H1 (cell line): ENCODE data around the gene CNDP1. TPM values are rescaled to one million over a fixed set of nuclear protein-coding genes. Genes with fewer than 3 reads are reported as not detected.

Experiments used
- CTCF ChIA-PET: fragments of 300-600 bp; sonication (Branson Sonifier 250); formaldehyde crosslinking; loops from one replicate; lab custom pipeline; 2021; ENCODE audit not compliant: partially characterized antibody; lab: Charles Lee
- POLR2A ChIA-PET: fragments of 300-600 bp; sonication (Branson Sonifier 250); formaldehyde crosslinking; loops from one replicate; lab custom pipeline; 2021; ENCODE audit warnings: inconsistent platforms; ENCODE audit not compliant: partially characterized antibody; lab: Charles Lee
- DNase-seq, 2 experiments: peaks; one replicate each; pipeline versions ENCODE4 v3.0.0 to v3.0.0-alpha.2; 2010 to 2022; ENCODE audit warnings: low spot score in 2 of 2, low read depth in 1 of 2, mixed read lengths in 1 of 2
- FAIRE-seq: peaks from 2 replicates; lab custom pipeline; 2011; peaks lifted over from hg19 to GRCh38; lab: Jason Lieb, UNC
- H2AFZ ChIP-seq: 2 replicates; pipeline ENCODE4 v1.8.1; 2012; ENCODE audit warnings: low read length, inconsistent platforms
- H2AK5ac ChIP-seq: 2 replicates; pipeline ENCODE4 v1.6.1; 2013; ENCODE audit warnings: low read depth, low read length
- H2BK120ac ChIP-seq: replicated peaks from 2 replicates; pipeline ENCODE3; 2013; ENCODE audit warnings: low read depth, low read length, inconsistent platforms
- H2BK12ac ChIP-seq: 2 replicates; pipeline ENCODE4 v1.6.1; 2013; ENCODE audit warnings: low read depth, low read length
- H2BK15ac ChIP-seq: 2 replicates; pipeline ENCODE4 v1.6.1; 2013; ENCODE audit warnings: low read length
- H2BK20ac ChIP-seq: 2 replicates; pipeline ENCODE4 v1.6.1; 2013; ENCODE audit warnings: low read length
- H2BK5ac ChIP-seq: 2 replicates; pipeline ENCODE4 v1.6.1; 2013; ENCODE audit warnings: low read depth, low read length
- H3K14ac ChIP-seq: 2 replicates; pipeline ENCODE4 v1.6.1; 2013; ENCODE audit warnings: inconsistent platforms; ENCODE audit not compliant: insufficient read length
- H3K18ac ChIP-seq: 2 replicates; pipeline ENCODE4 v1.6.1; 2013; ENCODE audit warnings: low read length; ENCODE audit errors: extremely low read depth
- H3K23ac ChIP-seq: 2 replicates; pipeline ENCODE4 v1.6.1; 2013; ENCODE audit warnings: inconsistent platforms; ENCODE audit not compliant: insufficient read length
- H3K23me2 ChIP-seq: 2 replicates; pipeline ENCODE4 v1.6.1; 2013; ENCODE audit warnings: low read depth, low read length
- H3K27ac ChIP-seq: 2 replicates; pipeline ENCODE4 v1.6.1; 2011; ENCODE audit warnings: low read depth, low read length, inconsistent platforms
- H3K27me3 ChIP-seq, 4 experiments: replicated peaks in 1 of 4; 1 replicate in 1 of 4; 2 replicates in 3 of 4; pipeline versions ENCODE4 v1.6.1 to v1.8.1; 2011 to 2013; ENCODE audit warnings: low read length in 3 of 4, mild to moderate bottlenecking in 3 of 4, inconsistent platforms in 2 of 4, mixed read lengths in 2 of 4, moderate library complexity in 1 of 4; ENCODE audit not compliant: control insufficient read depth in 3 of 4, insufficient read depth in 3 of 4; ENCODE audit errors: extremely low read depth in 1 of 4
- H3K36me3 ChIP-seq, 4 experiments: 2 replicates each; pipeline versions ENCODE4 v1.6.1 to v1.8.1; 2011 to 2013; ENCODE audit warnings: mild to moderate bottlenecking in 4 of 4, low read length in 3 of 4, moderate library complexity in 2 of 4, control low read depth in 1 of 4, inconsistent platforms in 1 of 4; ENCODE audit not compliant: insufficient read depth in 4 of 4, control insufficient read depth in 2 of 4
- H3K4ac ChIP-seq: replicated peaks from 2 replicates; pipeline ENCODE3; 2013; ENCODE audit warnings: low read length, low read depth, mixed read lengths, inconsistent platforms; ENCODE audit not compliant: insufficient read length
- H3K4me1 ChIP-seq, 4 experiments: replicated peaks in 1 of 4; 1 replicate in 1 of 4; 2 replicates in 3 of 4; pipeline versions ENCODE4 v1.6.1 to v1.8.1; 2011 to 2013; ENCODE audit warnings: low read length in 3 of 4, inconsistent platforms in 2 of 4, mixed read lengths in 1 of 4; ENCODE audit not compliant: insufficient read depth in 4 of 4, control insufficient read depth in 3 of 4
- H3K4me2 ChIP-seq, 2 experiments: 2 replicates each; pipeline versions ENCODE4 v1.6.1 to v1.8.1; 2011 to 2013; ENCODE audit warnings: low read depth in 2 of 2, low read length in 2 of 2, control low read depth in 1 of 2, inconsistent platforms in 1 of 2, mild to moderate bottlenecking in 1 of 2; ENCODE audit not compliant: insufficient read depth in 1 of 2
- H3K4me3 ChIP-seq, 4 experiments: fragments of 200-600, 300-600 bp in 1 of 4; sonication (generic), shearing (Covaris generic), sonication (Bioruptor Twin) in 1 of 4; 2 replicates each; pipeline versions ENCODE4 v1.5.1 to v1.8.1; 2011 to 2016; ENCODE audit warnings: low read length in 4 of 4, low read depth in 3 of 4, control low read depth in 2 of 4, inconsistent platforms in 2 of 4, mild to moderate bottlenecking in 2 of 4, mixed read lengths in 1 of 4, moderate library complexity in 1 of 4; ENCODE audit not compliant: insufficient read depth in 2 of 4; ENCODE audit errors: extremely low read depth in 1 of 4
- H3K56ac ChIP-seq: replicated peaks from 2 replicates; pipeline ENCODE3; 2013; ENCODE audit warnings: low read depth, mild to moderate bottlenecking, mixed read lengths, low read length, inconsistent platforms; ENCODE audit not compliant: insufficient read length
- H3K79me1 ChIP-seq: 2 replicates; pipeline ENCODE4 v1.6.1; 2013; ENCODE audit warnings: low read depth, low read length, control low read depth
- H3K79me2 ChIP-seq, 2 experiments: 2 replicates each; pipeline versions ENCODE4 v1.6.1 to v1.8.1; 2012 to 2013; ENCODE audit warnings: low read length in 2 of 2, mild to moderate bottlenecking in 2 of 2, inconsistent platforms in 1 of 2; ENCODE audit not compliant: insufficient read depth in 2 of 2, control insufficient read depth in 1 of 2
- H3K9ac ChIP-seq, 4 experiments: replicated peaks in 1 of 4; 1 replicate in 1 of 4; 2 replicates in 3 of 4; pipeline versions ENCODE4 v1.6.1 to v1.8.1; 2011 to 2013; ENCODE audit warnings: low read depth in 3 of 4, low read length in 3 of 4, control low read depth in 2 of 4, mild to moderate bottlenecking in 2 of 4, moderate library complexity in 2 of 4, inconsistent platforms in 1 of 4; ENCODE audit errors: extremely low read depth in 1 of 4
- H3K9me3 ChIP-seq, 2 experiments: 2 replicates each; pipeline versions ENCODE4 v1.6.1 to v1.8.1; 2012 to 2013; ENCODE audit warnings: mild to moderate bottlenecking in 2 of 2, moderate library complexity in 2 of 2, control low read depth in 1 of 2, inconsistent platforms in 1 of 2, low read depth in 1 of 2, low read length in 1 of 2, mixed read lengths in 1 of 2; ENCODE audit not compliant: insufficient read depth in 2 of 2
- H4K20me1 ChIP-seq, 2 experiments: replicated peaks in 1 of 2; 2 replicates each; pipeline versions ENCODE3 to v1.8.1; 2011 to 2013; ENCODE audit warnings: inconsistent platforms in 2 of 2, low read length in 2 of 2, mild to moderate bottlenecking in 1 of 2; ENCODE audit not compliant: insufficient read depth in 2 of 2, control insufficient read depth in 1 of 2
- H4K5ac ChIP-seq: 2 replicates; pipeline ENCODE4 v1.6.1; 2013; ENCODE audit warnings: low read length, low read depth, mixed read lengths, inconsistent platforms; ENCODE audit not compliant: insufficient read length
- H4K8ac ChIP-seq: 2 replicates; pipeline ENCODE4 v1.8.0; 2013; ENCODE audit warnings: mild to moderate bottlenecking, moderate library complexity, low read length, inconsistent platforms; ENCODE audit not compliant: insufficient read depth; ENCODE audit errors: extremely low read depth
- H4K91ac ChIP-seq: replicated peaks from 2 replicates; pipeline ENCODE3; 2013; ENCODE audit warnings: low read length, mixed read lengths, inconsistent platforms; ENCODE audit not compliant: insufficient read length
- BRCA1 ChIP-seq: IDR thresholded peaks from 2 replicates; pipeline ENCODE4 v1.6.1; 2012; ENCODE audit warnings: low read depth, low read length, improper control_type of control experiment
- GTF2F1 ChIP-seq: IDR thresholded peaks from 2 replicates; pipeline ENCODE4 v1.6.1; 2012; ENCODE audit warnings: low read depth, low read length, improper control_type of control experiment, borderline replicate concordance
- HDAC6 ChIP-seq: IDR thresholded peaks from one replicate; pipeline ENCODE4 v1.7.1; 2012; ENCODE audit warnings: low read depth, mild to moderate bottlenecking, inconsistent platforms, low read length, moderate library complexity
- KDM1A ChIP-seq: fragments of 200-600, 300-600 bp; sonication (generic); IDR thresholded peaks from 2 replicates; pipeline ENCODE4 v1.7.1; 2016; ENCODE audit warnings: mild to moderate bottlenecking, low read length, borderline replicate concordance
- SAP30 ChIP-seq: fragments of 300-600 bp; sonication (generic); IDR thresholded peaks from 2 replicates; pipeline ENCODE4 v1.7.1; 2012; ENCODE audit warnings: low read length, moderate library complexity, mild to moderate bottlenecking, inconsistent platforms; ENCODE audit not compliant: insufficient read depth, insufficient replicate concordance
- SIN3A ChIP-seq, 2 experiments: IDR thresholded peaks in 1 of 2; conservative IDR thresholded peaks in 1 of 2; 2 replicates each; pipeline ENCODE4 v1.6.1; 2011 to 2012; ENCODE audit warnings: low read length in 2 of 2, improper control_type of control experiment in 1 of 2, low read depth in 1 of 2, mild to moderate bottlenecking in 1 of 2
- SP2 ChIP-seq: IDR thresholded peaks from 2 replicates; pipeline ENCODE4 v1.6.1; 2012; ENCODE audit warnings: mild to moderate bottlenecking, low read length, inconsistent platforms
- TAF7 ChIP-seq: optimal IDR thresholded peaks from 2 replicates; pipeline ENCODE3; 2011; ENCODE audit warnings: low read depth, mild to moderate bottlenecking, inconsistent platforms, low read length, moderate library complexity, borderline replicate concordance
- TCF12 ChIP-seq: IDR thresholded peaks from 2 replicates; pipeline ENCODE4 v1.6.1; 2011; ENCODE audit warnings: low read depth, mild to moderate bottlenecking, low read length
- ZNF274 ChIP-seq: IDR thresholded peaks from 2 replicates; pipeline ENCODE4 v1.7.0; 2012; ENCODE audit warnings: low read length, borderline replicate concordance; ENCODE audit errors: extremely low read depth
- WGBS, 2 experiments: shearing (Covaris generic) in 1 of 2; methylation state at CpG; one replicate each; pipeline versions ENCODE4 v1.1.6 to v1.1.7; 2013 to 2015; ENCODE audit warnings: low lambda C conversion rate in 2 of 2, mixed read lengths in 2 of 2, inconsistent platforms in 1 of 2, low coverage in 1 of 2, missing lambda C conversion rate in 1 of 2; ENCODE audit not compliant: insufficient replicate concordance in 2 of 2, insufficient coverage in 1 of 2, insufficient read length in 1 of 2; ENCODE audit errors: extremely low coverage in 1 of 2, missing lambda C conversion rate in 1 of 2; 5-methylcytosine and 5-hydroxymethylcytosine counted together
- polyA plus RNA-seq, 7 experiments: library from polyadenylated mRNA; depleted of rRNA in 3 of 7; stranded (reverse) in 5 of 7; unstranded in 2 of 7; fragments of >200 nt in 5 of 7; fragments of 200-250 nt in 2 of 7; gene quantifications; 1 replicate in 5 of 7; 2 replicates in 1 of 7; 4 replicates in 1 of 7; pipeline versions ENCODE4 v1.2.1 to v1.2.3, GENCODE V29; 2011 to 2013; ENCODE audit warnings: missing spikeins in 2 of 7, mixed read lengths in 2 of 7
- total RNA-seq: library from RNA; stranded (reverse); fragmentation: NEBNext Ultra II Directional; extraction: Animal tissue kit (Norgen Biotek cat#: 25700); gene quantifications from 2 replicates; pipeline ENCODE4 v1.2.1, GENCODE V29; 2021
- TF ChIP-seq, protein P1 (sequence below): IDR thresholded peaks from 2 replicates; pipeline ENCODE4 v1.6.1; 2012; ENCODE audit warnings: low read length, inconsistent platforms

The CNDP1 gene
- total and polyA plus RNA-seq, 2 of the 8 experiments (the other 6 are each of a cell fraction or from before 2014, with no cell fraction given) = 0.09 TPM; not detected in 1

DNA sequence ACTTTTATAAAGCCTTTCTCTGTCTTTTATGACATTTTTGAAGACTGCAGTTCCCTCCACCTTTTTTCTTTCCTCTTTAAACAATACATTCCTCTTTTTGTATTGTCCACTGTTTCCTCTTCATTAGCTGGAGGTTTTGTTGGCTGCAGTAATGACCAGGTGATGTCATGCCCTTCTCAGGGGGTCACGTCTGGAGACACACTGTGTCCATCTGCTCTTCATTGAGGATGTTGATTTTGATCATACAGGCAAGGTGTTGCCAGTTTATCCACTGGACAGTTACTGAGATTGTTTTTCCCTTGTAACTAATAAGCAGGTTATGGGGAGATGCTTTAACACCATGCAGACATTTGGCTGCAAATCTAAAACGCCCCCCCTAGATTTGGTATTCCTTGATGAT lies 83.2 kb downstream of the CNDP1 start:
- Histone ChIP-seq H4K20me1 (peaks cover 0 to 1% of the 10 kb centered on the region in 2 experiments), H4K8ac (no peak overlapping the region), H3K9ac (no peak overlapping the region), H2BK20ac (no peak overlapping the region), H3K56ac (no peak overlapping the region), H3K9me3 (peaks cover 0 to 5% of the 10 kb centered on the region in 2 experiments; a peak in 1 of 4 replicates), H3K79me1 (peaks cover 2% of the 10 kb centered on the region; the same call in 1 of the 2 replicates), H3K27me3 (no peaks in the 10 kb centered on the region), H3K79me2 (peaks cover 0 to 6% of the 10 kb centered on the region in 2 experiments; a peak in 2 of 4 replicates), H3K4me1 (peaks cover 0 to 4% (median 1%) of the 10 kb centered on the region in 4 experiments; a peak in 2 of 7 replicates), H3K4ac (no peak overlapping the region), H2BK12ac (no peak overlapping the region), H2AK5ac (no peak overlapping the region), H3K23ac (no peak overlapping the region), H3K4me2 (no peak overlapping the region), H4K5ac (no peak overlapping the region), H3K36me3 (no peaks in the 10 kb centered on the region), H3K27ac (no peak overlapping the region), H4K91ac (no peak overlapping the region), H3K14ac (no peak overlapping the region), H2BK120ac (no peak overlapping the region), H3K23me2 (peaks cover 7% of the 10 kb centered on the region), H3K4me3 (no peak overlapping the region), H2AFZ (no peak overlapping the region), H2BK5ac (no peak overlapping the region), H3K18ac (no peak overlapping the region), H2BK15ac (no peak overlapping the region)
- DNase-seq = no peak
- FAIRE-seq = no peak
- ChIA-PET CTCF (no interaction called here), POLR2A (no interaction called here)
- WGBS, 2 experiments = 89% methylated on average over 2 of the region's 2 CpGs; no CpG with 5 or more reads in 1 of the 2 experiments
- no peak for TF ChIP-seq KDM1A
- TF ChIP-seq SP2 = no peak
- TF ChIP-seq SAP30 = no peak
- no peak for TF ChIP-seq GTF2F1
- TF ChIP-seq ZNF274 = no peak
- no peak for TF ChIP-seq BRCA1
- TF ChIP-seq HDAC6 = no peak
- no peak for TF ChIP-seq SIN3A (conservative IDR thresholded peaks at IDR 0.05 in 1 of 2, IDR thresholded peaks at IDR 0.05 in 1 of 2; ENCODE audit: low read depth in 1 of 2, low read length in 2 of 2)
- TF ChIP-seq, protein P1, sequence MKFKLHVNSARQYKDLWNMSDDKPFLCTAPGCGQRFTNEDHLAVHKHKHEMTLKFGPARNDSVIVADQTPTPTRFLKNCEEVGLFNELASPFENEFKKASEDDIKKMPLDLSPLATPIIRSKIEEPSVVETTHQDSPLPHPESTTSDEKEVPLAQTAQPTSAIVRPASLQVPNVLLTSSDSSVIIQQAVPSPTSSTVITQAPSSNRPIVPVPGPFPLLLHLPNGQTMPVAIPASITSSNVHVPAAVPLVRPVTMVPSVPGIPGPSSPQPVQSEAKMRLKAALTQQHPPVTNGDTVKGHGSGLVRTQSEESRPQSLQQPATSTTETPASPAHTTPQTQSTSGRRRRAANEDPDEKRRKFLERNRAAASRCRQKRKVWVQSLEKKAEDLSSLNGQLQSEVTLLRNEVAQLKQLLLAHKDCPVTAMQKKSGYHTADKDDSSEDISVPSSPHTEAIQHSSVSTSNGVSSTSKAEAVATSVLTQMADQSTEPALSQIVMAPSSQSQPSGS = no peak
- TF ChIP-seq TAF7 = no peak
- TF ChIP-seq TCF12 = no peak
